ENCODE data around the gene PLEKHM2. TPM values are rescaled to one million over a fixed set of nuclear protein-coding genes. Genes with fewer than 3 reads are reported as not detected.

Gene PLEKHM2
- total RNA-seq, 1 experiment from 2014 or later = 49.7 TPM

DNA sequence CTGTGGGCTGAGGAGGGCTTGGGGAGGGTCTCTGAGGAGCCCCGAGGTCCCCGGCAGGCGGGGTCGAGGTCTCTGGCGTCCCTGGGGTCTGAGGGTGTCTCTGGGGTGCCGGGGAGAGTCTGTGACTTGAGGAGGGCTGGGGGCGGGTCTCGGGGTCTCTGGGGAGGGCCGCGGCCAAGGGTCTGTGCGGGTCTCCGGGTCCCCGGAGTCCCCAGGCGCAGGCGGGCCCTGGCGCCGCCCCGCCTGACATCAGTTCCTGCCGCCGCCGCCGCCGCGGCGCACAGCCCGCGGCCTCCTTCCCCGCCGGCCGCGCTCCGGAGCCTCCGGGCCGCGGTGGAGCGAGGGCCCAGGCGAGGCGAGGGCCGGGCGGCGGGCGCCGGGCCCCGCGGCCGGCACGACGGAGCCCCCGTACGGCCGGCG is at the start of gene PLEKHM2 (continued):
- TF ChIP-seq, protein P1, sequence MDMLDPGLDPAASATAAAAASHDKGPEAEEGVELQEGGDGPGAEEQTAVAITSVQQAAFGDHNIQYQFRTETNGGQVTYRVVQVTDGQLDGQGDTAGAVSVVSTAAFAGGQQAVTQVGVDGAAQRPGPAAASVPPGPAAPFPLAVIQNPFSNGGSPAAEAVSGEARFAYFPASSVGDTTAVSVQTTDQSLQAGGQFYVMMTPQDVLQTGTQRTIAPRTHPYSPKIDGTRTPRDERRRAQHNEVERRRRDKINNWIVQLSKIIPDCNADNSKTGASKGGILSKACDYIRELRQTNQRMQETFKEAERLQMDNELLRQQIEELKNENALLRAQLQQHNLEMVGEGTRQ (CRISPR knock-in tag; IDR thresholded peaks at IDR 0.05) = no peak

DNA sequence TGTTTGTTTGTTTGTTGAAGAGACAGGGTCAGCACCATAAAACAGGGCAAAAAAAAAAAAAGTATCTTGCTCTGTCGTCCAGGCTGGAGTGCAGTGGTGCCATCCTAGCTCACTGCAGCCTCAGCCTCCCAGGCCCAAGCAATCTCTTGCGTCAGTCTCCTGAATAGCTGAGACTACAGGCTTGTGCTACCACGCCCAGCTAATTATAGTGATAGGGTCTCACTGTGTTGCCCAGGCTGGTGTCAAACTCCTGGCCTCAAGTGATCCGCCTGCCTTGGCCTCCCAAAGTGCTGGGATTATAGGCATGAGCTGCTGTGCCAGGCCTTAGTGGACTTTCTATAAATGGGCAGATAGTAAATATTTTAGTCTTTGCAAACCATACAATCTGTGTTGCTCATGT is 47.7 kb upstream of the PLEKHM2 start:
- no peaks in the 10 kb centered on the region for H3K9me3 Mint-ChIP-seq
- POLR2A ChIA-PET = no interaction called here
- no peak overlapping the region for H3K4me3 Mint-ChIP-seq
- CTCF ChIA-PET = interaction anchor here (1.0 kb wide), 1 partner anchor 52 kb away, joined by 3 read pairs; no protein-coding TSS in a partner anchor
- H3K27ac Mint-ChIP-seq = no peak overlapping the region
- H3K4me1 Mint-ChIP-seq = no peaks in the 10 kb centered on the region
- H3K27me3 Mint-ChIP-seq (ENCODE audit: low read depth) = no peaks in the 10 kb centered on the region
- ATAC-seq (no peak), DNase-seq (ENCODE audit: low spot score) (no peak)
- TF ChIP-seq ZNF121 (CRISPR knock-in tag; IDR thresholded peaks at IDR 0.05) (peak; percentile 88), TCF7 (CRISPR knock-in tag; IDR thresholded peaks at IDR 0.05; ENCODE audit: low read depth) (no peak), ZNF232 (CRISPR knock-in tag; IDR thresholded peaks at IDR 0.05) (no peak), OVOL2 (CRISPR knock-in tag; IDR thresholded peaks at IDR 0.05; ENCODE audit: borderline replicate concordance) (no peak), ATF1 (CRISPR knock-in tag; IDR thresholded peaks at IDR 0.05) (no peak)
- TF ChIP-seq, protein P2, sequence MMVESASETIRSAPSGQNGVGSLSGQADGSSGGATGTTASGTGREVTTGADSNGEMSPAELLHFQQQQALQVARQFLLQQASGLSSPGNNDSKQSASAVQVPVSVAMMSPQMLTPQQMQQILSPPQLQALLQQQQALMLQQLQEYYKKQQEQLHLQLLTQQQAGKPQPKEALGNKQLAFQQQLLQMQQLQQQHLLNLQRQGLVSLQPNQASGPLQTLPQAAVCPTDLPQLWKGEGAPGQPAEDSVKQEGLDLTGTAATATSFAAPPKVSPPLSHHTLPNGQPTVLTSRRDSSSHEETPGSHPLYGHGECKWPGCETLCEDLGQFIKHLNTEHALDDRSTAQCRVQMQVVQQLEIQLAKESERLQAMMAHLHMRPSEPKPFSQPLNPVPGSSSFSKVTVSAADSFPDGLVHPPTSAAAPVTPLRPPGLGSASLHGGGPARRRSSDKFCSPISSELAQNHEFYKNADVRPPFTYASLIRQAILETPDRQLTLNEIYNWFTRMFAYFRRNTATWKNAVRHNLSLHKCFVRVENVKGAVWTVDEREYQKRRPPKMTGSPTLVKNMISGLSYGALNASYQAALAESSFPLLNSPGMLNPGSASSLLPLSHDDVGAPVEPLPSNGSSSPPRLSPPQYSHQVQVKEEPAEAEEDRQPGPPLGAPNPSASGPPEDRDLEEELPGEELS (CRISPR knock-in tag; IDR thresholded peaks at IDR 0.05) = no peak
- TF ChIP-seq, protein P3, sequence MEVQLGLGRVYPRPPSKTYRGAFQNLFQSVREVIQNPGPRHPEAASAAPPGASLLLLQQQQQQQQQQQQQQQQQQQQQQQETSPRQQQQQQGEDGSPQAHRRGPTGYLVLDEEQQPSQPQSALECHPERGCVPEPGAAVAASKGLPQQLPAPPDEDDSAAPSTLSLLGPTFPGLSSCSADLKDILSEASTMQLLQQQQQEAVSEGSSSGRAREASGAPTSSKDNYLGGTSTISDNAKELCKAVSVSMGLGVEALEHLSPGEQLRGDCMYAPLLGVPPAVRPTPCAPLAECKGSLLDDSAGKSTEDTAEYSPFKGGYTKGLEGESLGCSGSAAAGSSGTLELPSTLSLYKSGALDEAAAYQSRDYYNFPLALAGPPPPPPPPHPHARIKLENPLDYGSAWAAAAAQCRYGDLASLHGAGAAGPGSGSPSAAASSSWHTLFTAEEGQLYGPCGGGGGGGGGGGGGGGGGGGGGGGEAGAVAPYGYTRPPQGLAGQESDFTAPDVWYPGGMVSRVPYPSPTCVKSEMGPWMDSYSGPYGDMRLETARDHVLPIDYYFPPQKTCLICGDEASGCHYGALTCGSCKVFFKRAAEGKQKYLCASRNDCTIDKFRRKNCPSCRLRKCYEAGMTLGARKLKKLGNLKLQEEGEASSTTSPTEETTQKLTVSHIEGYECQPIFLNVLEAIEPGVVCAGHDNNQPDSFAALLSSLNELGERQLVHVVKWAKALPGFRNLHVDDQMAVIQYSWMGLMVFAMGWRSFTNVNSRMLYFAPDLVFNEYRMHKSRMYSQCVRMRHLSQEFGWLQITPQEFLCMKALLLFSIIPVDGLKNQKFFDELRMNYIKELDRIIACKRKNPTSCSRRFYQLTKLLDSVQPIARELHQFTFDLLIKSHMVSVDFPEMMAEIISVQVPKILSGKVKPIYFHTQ (CRISPR knock-in tag; IDR thresholded peaks at IDR 0.05) = no peak
- H3K36me3 Mint-ChIP-seq = peaks cover 77% of the 10 kb centered on the region

DNA sequence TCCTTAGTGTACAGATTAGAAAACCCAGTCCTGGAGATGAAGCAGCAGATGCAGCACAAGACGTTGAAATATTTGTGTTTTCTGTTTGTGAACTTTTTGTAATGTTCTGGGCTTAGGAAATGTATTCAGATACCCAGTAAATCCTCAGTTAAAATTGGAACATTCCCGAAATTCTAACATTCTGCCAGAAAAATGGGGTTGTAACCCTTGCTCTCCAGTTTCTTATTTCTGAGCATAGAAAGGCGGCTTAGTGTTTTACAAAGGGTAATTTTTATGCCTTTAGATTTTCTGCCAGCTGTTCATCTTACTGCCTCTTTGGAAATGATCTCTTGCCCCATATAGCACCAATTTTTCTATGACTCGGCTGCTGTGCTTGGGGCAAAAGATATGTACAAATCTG is 46.3 kb upstream of the PLEKHM2 start:
- CTCF ChIA-PET = interaction anchor here (0.6 kb wide), 1 partner anchor 86 kb away, joined by 4 read pairs; no protein-coding TSS in a partner anchor
- Mint-ChIP-seq H3K4me1 (no peaks in the 10 kb centered on the region), H3K27ac (no peak overlapping the region), H3K4me3 (no peak overlapping the region), H3K27me3 (ENCODE audit: low read depth) (no peaks in the 10 kb centered on the region), H3K9me3 (no peaks in the 10 kb centered on the region), H3K36me3 (peaks cover 78% of the 10 kb centered on the region)
- POLR2A ChIA-PET = interaction anchor here (0.5 kb wide), 1 partner anchor 27 kb away, joined by 3 read pairs; no protein-coding TSS in a partner anchor
- TF ChIP-seq PRRX2 (CRISPR knock-in tag; IDR thresholded peaks at IDR 0.05) = no peak
- ATAC-seq (no peak), DNase-seq (ENCODE audit: low spot score) (no peak)

DNA sequence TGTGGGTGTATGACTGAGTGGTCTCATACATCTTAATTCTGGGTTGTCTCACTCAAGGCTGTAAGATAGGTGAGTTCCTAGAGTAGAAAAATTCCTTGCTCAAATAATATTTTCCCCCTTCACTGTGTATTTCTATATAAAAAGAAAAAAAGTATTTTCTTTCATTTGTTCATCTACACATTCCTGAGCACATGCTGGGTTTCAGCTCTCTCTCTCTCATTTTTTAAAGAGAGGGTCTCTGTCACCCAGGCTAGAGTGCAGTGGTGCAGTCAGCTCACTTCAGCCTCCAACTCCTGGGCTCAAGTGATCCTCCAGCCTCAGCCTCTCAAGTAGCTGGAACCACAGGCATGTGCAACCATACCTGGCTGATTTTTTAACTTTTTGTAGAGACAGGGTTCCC is 44.9 kb upstream of the PLEKHM2 start:
- Mint-ChIP-seq H3K27ac (no peak overlapping the region), H3K4me3 (no peak overlapping the region), H3K27me3 (ENCODE audit: low read depth) (no peaks in the 10 kb centered on the region), H3K9me3 (no peaks in the 10 kb centered on the region), H3K36me3 (peaks cover 79% of the 10 kb centered on the region), H3K4me1 (no peaks in the 10 kb centered on the region)
- CTCF ChIA-PET = no interaction called here
- no peak for ATAC-seq
- DNase-seq (ENCODE audit: low spot score) = no peak
- POLR2A ChIA-PET = interaction anchor here (0.6 kb wide), 1 partner anchor 25 kb away, joined by 3 read pairs; no protein-coding TSS in a partner anchor
- TF ChIP-seq, protein P4, sequence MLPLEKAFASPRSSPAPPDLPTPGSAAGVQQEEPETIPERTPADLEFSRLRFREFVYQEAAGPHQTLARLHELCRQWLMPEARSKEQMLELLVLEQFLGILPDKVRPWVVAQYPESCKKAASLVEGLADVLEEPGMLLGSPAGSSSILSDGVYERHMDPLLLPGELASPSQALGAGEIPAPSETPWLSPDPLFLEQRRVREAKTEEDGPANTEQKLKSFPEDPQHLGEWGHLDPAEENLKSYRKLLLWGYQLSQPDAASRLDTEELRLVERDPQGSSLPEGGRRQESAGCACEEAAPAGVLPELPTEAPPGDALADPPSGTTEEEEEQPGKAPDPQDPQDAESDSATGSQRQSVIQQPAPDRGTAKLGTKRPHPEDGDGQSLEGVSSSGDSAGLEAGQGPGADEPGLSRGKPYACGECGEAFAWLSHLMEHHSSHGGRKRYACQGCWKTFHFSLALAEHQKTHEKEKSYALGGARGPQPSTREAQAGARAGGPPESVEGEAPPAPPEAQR (CRISPR knock-in tag; IDR thresholded peaks at IDR 0.05) = no peak
- TF ChIP-seq, protein P5, sequence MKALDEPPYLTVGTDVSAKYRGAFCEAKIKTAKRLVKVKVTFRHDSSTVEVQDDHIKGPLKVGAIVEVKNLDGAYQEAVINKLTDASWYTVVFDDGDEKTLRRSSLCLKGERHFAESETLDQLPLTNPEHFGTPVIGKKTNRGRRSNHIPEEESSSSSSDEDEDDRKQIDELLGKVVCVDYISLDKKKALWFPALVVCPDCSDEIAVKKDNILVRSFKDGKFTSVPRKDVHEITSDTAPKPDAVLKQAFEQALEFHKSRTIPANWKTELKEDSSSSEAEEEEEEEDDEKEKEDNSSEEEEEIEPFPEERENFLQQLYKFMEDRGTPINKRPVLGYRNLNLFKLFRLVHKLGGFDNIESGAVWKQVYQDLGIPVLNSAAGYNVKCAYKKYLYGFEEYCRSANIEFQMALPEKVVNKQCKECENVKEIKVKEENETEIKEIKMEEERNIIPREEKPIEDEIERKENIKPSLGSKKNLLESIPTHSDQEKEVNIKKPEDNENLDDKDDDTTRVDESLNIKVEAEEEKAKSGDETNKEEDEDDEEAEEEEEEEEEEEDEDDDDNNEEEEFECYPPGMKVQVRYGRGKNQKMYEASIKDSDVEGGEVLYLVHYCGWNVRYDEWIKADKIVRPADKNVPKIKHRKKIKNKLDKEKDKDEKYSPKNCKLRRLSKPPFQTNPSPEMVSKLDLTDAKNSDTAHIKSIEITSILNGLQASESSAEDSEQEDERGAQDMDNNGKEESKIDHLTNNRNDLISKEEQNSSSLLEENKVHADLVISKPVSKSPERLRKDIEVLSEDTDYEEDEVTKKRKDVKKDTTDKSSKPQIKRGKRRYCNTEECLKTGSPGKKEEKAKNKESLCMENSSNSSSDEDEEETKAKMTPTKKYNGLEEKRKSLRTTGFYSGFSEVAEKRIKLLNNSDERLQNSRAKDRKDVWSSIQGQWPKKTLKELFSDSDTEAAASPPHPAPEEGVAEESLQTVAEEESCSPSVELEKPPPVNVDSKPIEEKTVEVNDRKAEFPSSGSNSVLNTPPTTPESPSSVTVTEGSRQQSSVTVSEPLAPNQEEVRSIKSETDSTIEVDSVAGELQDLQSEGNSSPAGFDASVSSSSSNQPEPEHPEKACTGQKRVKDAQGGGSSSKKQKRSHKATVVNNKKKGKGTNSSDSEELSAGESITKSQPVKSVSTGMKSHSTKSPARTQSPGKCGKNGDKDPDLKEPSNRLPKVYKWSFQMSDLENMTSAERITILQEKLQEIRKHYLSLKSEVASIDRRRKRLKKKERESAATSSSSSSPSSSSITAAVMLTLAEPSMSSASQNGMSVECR (CRISPR knock-in tag; IDR thresholded peaks at IDR 0.05; ENCODE audit: borderline replicate concordance) = no peak
- no peak for TF ChIP-seq CREM (CRISPR knock-in tag; IDR thresholded peaks at IDR 0.05)
- TF ChIP-seq, protein P6, sequence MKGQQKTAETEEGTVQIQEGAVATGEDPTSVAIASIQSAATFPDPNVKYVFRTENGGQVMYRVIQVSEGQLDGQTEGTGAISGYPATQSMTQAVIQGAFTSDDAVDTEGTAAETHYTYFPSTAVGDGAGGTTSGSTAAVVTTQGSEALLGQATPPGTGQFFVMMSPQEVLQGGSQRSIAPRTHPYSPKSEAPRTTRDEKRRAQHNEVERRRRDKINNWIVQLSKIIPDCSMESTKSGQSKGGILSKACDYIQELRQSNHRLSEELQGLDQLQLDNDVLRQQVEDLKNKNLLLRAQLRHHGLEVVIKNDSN (CRISPR knock-in tag; IDR thresholded peaks at IDR 0.05) = no peak
- TF ChIP-seq ZNF232 (CRISPR knock-in tag; IDR thresholded peaks at IDR 0.05) = no peak
- no peak for TF ChIP-seq OVOL2 (CRISPR knock-in tag; IDR thresholded peaks at IDR 0.05; ENCODE audit: borderline replicate concordance)
- TF ChIP-seq SMAD4 (CRISPR knock-in tag; IDR thresholded peaks at IDR 0.05) = no peak

All from WTC11 (cell line).